NT2/D1 (cell line): ENCODE measurements around the gene STX17.

ENCODE experiments used
- SUZ12 ChIP-seq: IDR thresholded peaks from 2 replicates; pipeline ENCODE4 v1.6.1; 2011; ENCODE audit not compliant: insufficient read length, insufficient read depth; ENCODE audit errors: extremely low read depth
- YY1 ChIP-seq: IDR thresholded peaks from 2 replicates; pipeline ENCODE4 v1.6.1; 2011; ENCODE audit not compliant: insufficient read length, insufficient read depth
- ZNF274 ChIP-seq: IDR thresholded peaks from 2 replicates; pipeline ENCODE4 v1.6.1; 2011; ENCODE audit warnings: mild to moderate bottlenecking, low read depth, low read length

DNA sequence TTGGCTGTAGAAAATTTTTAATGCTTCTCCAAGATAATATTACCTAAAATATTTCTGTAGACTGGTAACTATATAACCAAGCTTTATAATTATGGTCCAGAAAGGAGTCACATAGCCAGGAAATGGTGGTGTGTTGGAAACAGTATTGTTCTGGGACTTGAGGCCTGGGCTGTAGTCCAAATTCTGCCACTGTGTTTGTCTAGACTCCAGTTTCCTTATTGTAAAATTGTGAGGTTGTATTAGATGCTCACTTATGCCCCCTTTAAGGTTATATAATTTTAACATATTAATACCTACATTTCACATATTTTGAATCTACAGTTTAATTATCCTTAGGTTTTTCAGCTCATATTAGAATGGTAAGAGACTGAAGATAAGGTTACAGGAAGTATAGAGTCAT is 42.4 kb downstream of the STX17 start:
- TF ChIP-seq ZNF274 (no peak), SUZ12 (no peak), YY1 (no peak)
